K562 (cell line): ENCODE measurements around the gene CRYM. TPM values are rescaled to one million over a fixed set of nuclear protein-coding genes. Genes with fewer than 3 reads are reported as not detected.

Experiments used
- ATAC-seq: fragments of 200-7000 bp; cut with Tn5 transposase; 3 replicates; pipeline ENCODE4 v1.9.1; 2020; ENCODE audit warnings: moderate library complexity
- BruUV-seq: library from RNA; stranded (reverse); fragments of 400-500 nt; replicated peaks from 2 replicates; lab custom pipeline; 2021; lab: Mats Ljungman, UMichigan
- CTCF ChIA-PET: fragments of 300-600 bp; formaldehyde crosslinking; extraction: SDS; loops from one replicate; lab custom pipeline; 2021; ENCODE audit warnings: low intra/inter-chr PET ratio; lab: Yijun Ruan, JAX
- POLR2A ChIA-PET: fragments of 300-600, 350-650 bp; sonication (Branson Sonifier 250); formaldehyde crosslinking; extraction: SDS; loops from one replicate; lab custom pipeline; 2021; ENCODE audit warnings: antibody characterized with exemption, inconsistent platforms; lab: Yijun Ruan, JAX
- DNase-seq, 4 experiments: peaks; one replicate each; pipeline versions ENCODE4 v3.0.0 to v3.0.0-alpha.2; 2011 to 2018; ENCODE audit warnings: low spot score in 3 of 4, mixed read lengths in 3 of 4; ENCODE audit errors: extremely low read depth in 1 of 4
- FAIRE-seq: peaks from 2 replicates; lab custom pipeline; 2011; peaks lifted over from hg19 to GRCh38; lab: Jason Lieb, UNC
- H2AFZ ChIP-seq: 2 replicates; pipeline ENCODE4 v1.6.0; 2011; ENCODE audit warnings: low read depth, low read length, control low read depth, inconsistent platforms
- H3K27ac ChIP-seq: fragments of 200-600 bp; 3 replicates; pipeline ENCODE4 v1.8.0; 2011; ENCODE audit warnings: low read depth, mild to moderate bottlenecking, control low read depth, inconsistent platforms, low read length, moderate library complexity, mixed read lengths; ENCODE audit errors: extremely low read depth
- H3K27me3 ChIP-seq, 2 experiments: fragments of 300-600 bp in 1 of 2; 2 replicates in 1 of 2; 3 replicates in 1 of 2; pipeline versions ENCODE4 v1.6.0 to v1.8.0; 2011; ENCODE audit warnings: inconsistent platforms in 2 of 2, low read length in 2 of 2, mild to moderate bottlenecking in 1 of 2, mixed read lengths in 1 of 2, moderate library complexity in 1 of 2; ENCODE audit not compliant: control insufficient read depth in 2 of 2, insufficient read depth in 2 of 2
- H3K36me3 ChIP-seq: fragments of 300-600 bp; 3 replicates; pipeline ENCODE4 v1.8.0; 2011; ENCODE audit warnings: mild to moderate bottlenecking, low read length, inconsistent platforms; ENCODE audit not compliant: control insufficient read depth, insufficient read depth
- H3K4me1 ChIP-seq, 2 experiments: fragments of 200-600 bp in 1 of 2; replicated peaks in 1 of 2; 2 replicates in 1 of 2; 3 replicates in 1 of 2; pipeline versions ENCODE4 v1.5.1 to v1.8.0; 2011; ENCODE audit warnings: inconsistent platforms in 2 of 2, low read length in 2 of 2, mild to moderate bottlenecking in 1 of 2, mixed read lengths in 1 of 2, moderate library complexity in 1 of 2; ENCODE audit not compliant: control insufficient read depth in 2 of 2, insufficient read depth in 2 of 2
- H3K4me2 ChIP-seq: 2 replicates; pipeline ENCODE4 v1.6.1; 2011; ENCODE audit warnings: low read length, control low read depth, inconsistent platforms, mixed read lengths; ENCODE audit not compliant: insufficient read depth
- H3K4me3 ChIP-seq: fragments of 200-600 bp; sonication (generic), shearing (Covaris generic); 2 replicates; pipeline ENCODE4 v1.5.1; 2016; ENCODE audit warnings: control low read depth, inconsistent platforms
- H3K79me2 ChIP-seq: fragments of 200-600 bp; 3 replicates; pipeline ENCODE4 v1.8.0; 2011; ENCODE audit warnings: low read length, inconsistent platforms; ENCODE audit not compliant: control insufficient read depth, insufficient read depth
- H3K9ac ChIP-seq, 2 experiments: 2 replicates each; pipeline versions ENCODE4 v1.6.0 to v1.6.1; 2011; ENCODE audit warnings: low read depth in 2 of 2, low read length in 2 of 2, control low read depth in 1 of 2, inconsistent platforms in 1 of 2, mild to moderate bottlenecking in 1 of 2, mixed read lengths in 1 of 2; ENCODE audit not compliant: insufficient read depth in 1 of 2
- H3K9me1 ChIP-seq: one replicate; pipeline ENCODE4 v1.6.0; 2011; ENCODE audit warnings: inconsistent platforms, mild to moderate bottlenecking, low read length, moderate library complexity; ENCODE audit not compliant: control insufficient read depth, insufficient read depth
- H3K9me3 ChIP-seq: replicated peaks from 2 replicates; pipeline ENCODE4 v1.5.1; 2011; ENCODE audit warnings: low read depth, low read length, inconsistent platforms; ENCODE audit not compliant: control insufficient read depth, insufficient read depth
- H4K20me1 ChIP-seq: replicated peaks from 2 replicates; pipeline ENCODE4 v1.6.1; 2011; ENCODE audit warnings: low read length, inconsistent platforms, mixed read lengths; ENCODE audit not compliant: control insufficient read depth, insufficient read depth
- CBX1 ChIP-seq: sonication (generic); IDR thresholded peaks from 2 replicates; pipeline ENCODE4 v1.6.1; 2016; ENCODE audit warnings: antibody characterized with exemption, low read depth, mild to moderate bottlenecking
- ELK1 ChIP-seq: sonication (generic); formaldehyde crosslinking; IDR thresholded peaks from 2 replicates; pipeline ENCODE4 v1.8.1; 2022; ENCODE audit warnings: missing genetic modification reagents
- GABPA ChIP-seq: fragments of 200-800 bp; sonication (Bioruptor generic); conservative IDR thresholded peaks from 2 replicates; pipeline ENCODE4 v1.6.1; 2016; ENCODE audit warnings: low read depth, missing genetic modification characterization, missing compliant biosample characterization
- ID3 ChIP-seq, 2 experiments: fragments of 250-450 bp in 1 of 2; fragments of 450-650 bp in 1 of 2; sonication (Bioruptor Pico) in 1 of 2; IDR thresholded peaks; 2 replicates each; pipeline versions ENCODE4 v1.6.1 to v1.8.0; 2016 to 2021; ENCODE audit warnings: mild to moderate bottlenecking in 2 of 2, moderate library complexity in 2 of 2, missing compliant biosample characterization in 1 of 2, missing genetic modification characterization in 1 of 2
- KLF10 ChIP-seq: fragments of 250-450 bp; sonication (Bioruptor Pico); IDR thresholded peaks from 2 replicates; pipeline ENCODE4 v1.6.1; 2021; ENCODE audit warnings: matching md5 sums
- POLR2A ChIP-seq: fragments of 450-650 bp; conservative IDR thresholded peaks from 2 replicates; pipeline ENCODE4 v1.6.1; 2016
- POLR2B ChIP-seq: fragments of 450-650 bp; IDR thresholded peaks from 2 replicates; pipeline ENCODE4 v1.6.1; 2018; ENCODE audit warnings: low read depth; ENCODE audit not compliant: partially characterized antibody
- POLR2H ChIP-seq: IDR thresholded peaks from 2 replicates; pipeline ENCODE4 v1.6.1; 2016; ENCODE audit warnings: missing genetic modification characterization, low read depth, mild to moderate bottlenecking, control low read depth, missing compliant biosample characterization, moderate library complexity
- SMAD3 ChIP-seq: fragments of 450-650 bp; formaldehyde crosslinking; conservative IDR thresholded peaks from 2 replicates; pipeline ENCODE4 v1.4.0; 2020; ENCODE audit warnings: mild to moderate bottlenecking
- TEAD1 ChIP-seq, 2 experiments: fragments of 450-650 bp in 1 of 2; sonication (generic) in 1 of 2; formaldehyde crosslinking; IDR thresholded peaks; 2 replicates each; pipeline versions ENCODE4 v1.4.0 to v1.8.0; 2020 to 2022; ENCODE audit warnings: mild to moderate bottlenecking in 2 of 2, missing genetic modification reagents in 1 of 2
- ZNF655 ChIP-seq: fragments of 250-450 bp; sonication (Bioruptor Pico); IDR thresholded peaks from 2 replicates; pipeline ENCODE4 v1.5.0; 2021
- ZNF695 ChIP-seq: fragments of 450-650 bp; formaldehyde crosslinking; IDR thresholded peaks from 2 replicates; pipeline ENCODE4 v1.4.0; 2020; ENCODE audit warnings: mild to moderate bottlenecking, moderate library complexity
- WGBS: fragments of 100-300 bp; shearing (Covaris generic); methylation state at CpG from one replicate; pipeline ENCODE4 v1.1.6; 2016; ENCODE audit warnings: low coverage, mixed read lengths; ENCODE audit not compliant: insufficient coverage; ENCODE audit errors: missing lambda C conversion rate; 5-methylcytosine and 5-hydroxymethylcytosine counted together
- in situ Hi-C: fragments of 300-500 bp; cut with MboI; formaldehyde crosslinking; loops from 4 replicates; pipeline ENCODE4 v1.15.0; 2018; ENCODE audit warnings: inconsistent platforms, mixed read lengths
- intact Hi-C: fragments of 100-400 bp; cut with micrococcal nuclease; formaldehyde crosslinking; loops from 2 replicates; pipeline ENCODE4 v1.14.2; 2022
- polyA plus RNA-seq, 8 experiments: library from polyadenylated mRNA; depleted of rRNA in 4 of 8; stranded (reverse) in 5 of 8; unstranded in 3 of 8; fragments of >200 nt; fragmentation: Nextera tagmentation in 2 of 8; fragmentation: Illumina TruSeq in 1 of 8; extraction: Ambion mirVana in 2 of 8; extraction: Trizol in 1 of 8; gene quantifications; 2 replicates each; pipeline versions ENCODE4 v1.2.1 to v1.2.3, GENCODE V29; 2011 to 2014; ENCODE audit warnings: inconsistent platforms in 1 of 8, missing spikeins in 1 of 8
- total RNA-seq, 7 experiments: library from RNA; depleted of rRNA in 6 of 7; stranded (reverse); fragments of >200 nt in 6 of 7; fragmentation: Illumina TruSeq in 2 of 7; extraction: Trizol in 2 of 7; gene quantifications; 2 replicates each; pipeline versions ENCODE4 v1.2.1 to v1.2.3, GENCODE V29; 2011 to 2021; ENCODE audit warnings: low replicate concordance in 1 of 7

The CRYM gene
- total and polyA plus RNA-seq, 9 of the 15 experiments (the other 6 are each of a cell fraction or from before 2014, with no cell fraction given), result 0.08 to 0.98 (median 0.47) TPM

GRCh38 chr16:21326459-21326858, 48.4 kb upstream of the CRYM start:
- no peak for FAIRE-seq
- intact Hi-C loops (no loop called here), in situ Hi-C loops (loop anchor here (25.0 kb wide), 1 partner anchor 536 kb away; the partner anchor contains the start of gene NPIPB4)
- no TSS peak for BruUV-seq
- DNase-seq, result no peak
- H3K4me2 ChIP-seq, result no peak overlapping the region
- H3K27ac ChIP-seq, result no peak overlapping the region
- ChIA-PET CTCF (no interaction called here), POLR2A (no interaction called here)
- H3K4me3 ChIP-seq, result no peak overlapping the region
- H3K9ac ChIP-seq, result no peak overlapping the region
- H4K20me1 ChIP-seq, result no peaks in the 10 kb centered on the region
- ATAC-seq, result no peak
- WGBS, result 0% methylated on average over 2 of the region's 2 CpGs
- no peaks in the 10 kb centered on the region for H3K9me1 ChIP-seq
- no peak overlapping the region for H2AFZ ChIP-seq
- TF ChIP-seq POLR2A, result no peak
- no peak for TF ChIP-seq ZNF655
- peaks cover 8 to 15% of the 10 kb centered on the region in 2 experiments; a peak in 4 of 5 replicates for H3K27me3 ChIP-seq
- H3K4me1 ChIP-seq, result no peaks in the 10 kb centered on the region
- no peaks in the 10 kb centered on the region for H3K9me3 ChIP-seq
- no peaks in the 10 kb centered on the region for H3K79me2 ChIP-seq
- no peaks in the 10 kb centered on the region for H3K36me3 ChIP-seq

- no peak overlapping the region for H3K27ac ChIP-seq
- ChIA-PET POLR2A (no interaction called here), CTCF (interaction anchor here (0.6 kb wide), 1 partner anchor 629 kb away, joined by 3 read pairs; the partner anchor contains the start of gene UQCRC2)
- no peaks in the 10 kb centered on the region for H3K79me2 ChIP-seq
- no peaks in the 10 kb centered on the region for H4K20me1 ChIP-seq
- H3K36me3 ChIP-seq, result no peaks in the 10 kb centered on the region
- H3K4me2 ChIP-seq, result no peak overlapping the region
- DNase-seq (no peak), FAIRE-seq (no peak), ATAC-seq (no peak)
- BruUV-seq, result no TSS peak
- 8% methylated on average over 4 of the region's 4 CpGs for WGBS
- no peak overlapping the region for H3K9ac ChIP-seq
- H3K4me3 ChIP-seq, result no peak overlapping the region
- no peaks in the 10 kb centered on the region for H3K4me1 ChIP-seq
- H3K9me1 ChIP-seq, result no peaks in the 10 kb centered on the region
- intact Hi-C loops, result no loop called here
- in situ Hi-C loops, result loop anchor here (25.0 kb wide), 1 partner anchor 238 kb away; no protein-coding TSS in a partner anchor
- H3K27me3 ChIP-seq, result peaks cover 8 to 21% of the 10 kb centered on the region in 2 experiments; a peak in 4 of 5 replicates
- no peak overlapping the region for H2AFZ ChIP-seq
- no peaks in the 10 kb centered on the region for H3K9me3 ChIP-seq
- TF ChIP-seq KLF10, result no peak
- no peak for TF ChIP-seq SMAD3
- no peak for TF ChIP-seq POLR2B
- no peak for TF ChIP-seq GABPA (tag)
- no peak for TF ChIP-seq ID3 (CRISPR knock-in tag; IDR thresholded peaks at IDR 0.05)
- no peak for TF ChIP-seq ID3 (tag; IDR thresholded peaks at IDR 0.05)
- no peak for TF ChIP-seq ZNF695
- no peak for TF ChIP-seq CBX1
- no peak for TF ChIP-seq POLR2H (tag)
- TF ChIP-seq ELK1, result no peak
- TF ChIP-seq TEAD1 (CRISPR knock-in tag; IDR thresholded peaks at IDR 0.05), result no peak
These were observed 46.2 kb upstream of the CRYM start for GRCh38 chr16:21324267-21324666.
